Activated CD8-positive, alpha-beta memory T cell treated with anti-CD3 and anti-CD28 coated beads for 4 hours (primary cell): ENCODE measurements around the gene GIPR.
"Not testable (repeated sequence)": the region's sequence is repeated elsewhere in the genome, so short reads cannot be mapped to it uniquely, and the experiment has no call there.

ENCODE experiments used
- DNase-seq, 2 donors: peaks; one replicate each; pipeline ENCODE4 v3.0.0-alpha.2; 2020; ENCODE audit warnings: low read depth in 2 of 2

Gene GIPR, protein sequence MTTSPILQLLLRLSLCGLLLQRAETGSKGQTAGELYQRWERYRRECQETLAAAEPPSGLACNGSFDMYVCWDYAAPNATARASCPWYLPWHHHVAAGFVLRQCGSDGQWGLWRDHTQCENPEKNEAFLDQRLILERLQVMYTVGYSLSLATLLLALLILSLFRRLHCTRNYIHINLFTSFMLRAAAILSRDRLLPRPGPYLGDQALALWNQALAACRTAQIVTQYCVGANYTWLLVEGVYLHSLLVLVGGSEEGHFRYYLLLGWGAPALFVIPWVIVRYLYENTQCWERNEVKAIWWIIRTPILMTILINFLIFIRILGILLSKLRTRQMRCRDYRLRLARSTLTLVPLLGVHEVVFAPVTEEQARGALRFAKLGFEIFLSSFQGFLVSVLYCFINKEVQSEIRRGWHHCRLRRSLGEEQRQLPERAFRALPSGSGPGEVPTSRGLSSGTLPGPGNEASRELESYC

DNA sequence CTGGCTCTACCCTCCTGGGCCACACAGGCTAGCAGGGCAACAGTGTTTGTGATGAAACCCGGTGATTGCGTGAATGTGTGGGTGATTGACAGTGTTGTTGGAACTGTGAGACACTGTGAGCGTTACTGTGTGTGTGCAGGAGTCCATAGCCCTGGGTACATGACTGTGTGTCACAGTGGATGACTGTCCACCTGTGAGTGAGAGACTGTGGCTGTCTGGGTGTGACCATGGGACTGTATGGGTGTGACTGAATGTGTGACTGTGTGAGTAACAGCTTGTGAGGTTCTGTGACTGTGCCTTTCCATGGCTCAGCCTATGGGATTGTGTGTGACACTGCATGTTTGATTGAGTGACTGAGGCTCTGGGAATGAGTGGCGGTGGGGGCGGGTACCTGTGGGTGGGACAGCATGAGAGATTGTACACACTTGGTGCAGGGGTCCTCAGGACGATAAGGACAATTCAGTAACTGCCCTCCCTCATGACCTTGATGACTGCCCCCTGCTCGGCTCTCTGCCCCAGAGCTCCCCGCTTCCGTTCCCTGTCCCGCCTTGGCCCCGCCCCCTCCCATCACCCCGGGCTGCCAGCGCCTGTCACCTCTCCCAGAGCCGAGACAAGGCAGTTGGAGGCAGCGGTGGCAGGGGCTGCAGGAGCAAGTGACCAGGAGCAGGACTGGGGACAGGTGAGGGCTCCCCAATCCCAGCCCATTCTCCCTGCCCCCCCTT, at the start of gene GIPR:
Gene GIPR, plus strand, starts transcription at position 602 of the 722 bp plus-strand sequence. CDS start 1,300 bp downstream, outside the sequence.
- peak; percentile 30 to 36 for DNase-seq

DNA sequence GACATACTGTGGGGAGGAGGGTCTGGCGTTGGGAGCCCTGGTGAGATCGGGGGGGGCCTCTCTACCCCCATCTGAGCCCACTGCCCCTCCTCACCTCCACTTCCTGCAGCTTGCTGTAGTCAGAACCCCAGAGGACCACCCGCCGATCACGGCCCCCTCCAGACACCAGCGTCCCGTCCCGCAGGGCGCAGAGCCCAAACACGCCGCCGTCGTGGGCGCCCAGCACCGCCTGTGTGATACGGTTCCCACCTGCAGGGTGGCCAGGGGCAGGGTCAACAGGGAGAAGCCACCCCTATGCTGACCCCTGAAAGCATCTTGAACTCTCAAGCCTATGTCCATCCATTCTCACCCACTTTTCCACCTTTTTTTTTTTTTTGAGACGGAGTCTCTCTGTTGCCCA, 46.6 kb upstream of the GIPR start:
- no peak for DNase-seq

DNA sequence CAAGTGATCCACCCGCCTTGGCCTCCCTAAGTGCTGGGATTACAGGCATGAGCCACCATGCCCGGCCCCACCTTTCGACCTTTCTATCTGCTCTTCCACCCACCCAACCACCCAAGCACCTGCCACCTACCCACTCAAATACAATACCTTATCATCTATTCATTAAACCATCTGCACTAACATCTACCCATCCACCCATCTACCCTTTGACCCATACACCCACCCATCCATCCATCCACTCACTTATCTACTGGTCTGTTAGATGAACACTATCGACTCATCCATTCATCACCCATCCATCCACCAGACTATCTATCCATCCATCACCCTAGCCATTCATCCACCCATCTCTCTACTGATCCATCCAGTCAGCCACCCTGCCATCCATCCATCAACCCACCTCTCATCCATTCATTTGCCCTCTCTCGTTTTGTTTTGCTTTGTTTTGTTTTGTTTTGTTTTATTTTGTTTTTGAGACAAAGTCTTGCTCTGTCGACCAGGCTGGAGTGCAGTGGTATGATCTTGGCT, 46.0 kb upstream of the GIPR start:
- no peak for DNase-seq

DNA sequence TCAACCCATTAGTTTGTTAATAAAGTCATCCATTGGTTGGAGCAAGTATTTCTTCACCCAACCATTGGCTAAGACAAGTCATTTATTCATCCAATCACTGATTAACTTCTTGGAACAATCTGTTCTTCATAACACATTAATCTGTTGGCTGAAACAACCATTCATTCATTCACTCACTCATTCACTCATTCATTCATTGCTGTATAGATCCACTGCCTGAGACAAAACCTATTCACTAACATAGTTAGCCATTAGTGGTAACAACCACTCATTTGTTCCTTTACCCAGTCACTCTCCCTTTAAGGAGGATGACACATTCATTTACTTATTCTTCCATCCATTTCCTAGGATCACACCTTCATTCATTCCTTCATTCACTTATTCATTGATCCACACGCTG, 44.0 kb upstream of the GIPR start:
- DNase-seq, result no peak

DNA sequence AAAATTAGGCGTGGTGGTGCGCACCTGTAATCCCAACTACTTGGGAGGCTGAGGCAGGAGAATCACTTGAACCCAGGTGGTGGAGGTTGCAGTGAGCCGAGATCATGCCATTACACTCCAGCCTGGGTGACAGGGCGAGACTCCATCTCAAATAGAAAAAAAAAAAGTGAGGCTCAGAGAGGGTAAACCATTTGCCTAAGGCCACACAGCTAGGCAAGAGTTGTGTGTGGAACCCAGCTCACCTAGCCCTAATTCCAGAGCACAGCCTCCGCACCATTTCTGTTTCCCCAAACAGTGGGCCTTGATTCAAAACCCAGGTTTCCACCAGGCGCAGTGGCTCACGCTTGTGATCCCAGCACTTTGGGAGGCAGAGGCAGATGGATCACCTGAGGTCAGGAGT, 39.8 kb upstream of the GIPR start:
- DNase-seq, result not testable (repeated sequence)

DNA sequence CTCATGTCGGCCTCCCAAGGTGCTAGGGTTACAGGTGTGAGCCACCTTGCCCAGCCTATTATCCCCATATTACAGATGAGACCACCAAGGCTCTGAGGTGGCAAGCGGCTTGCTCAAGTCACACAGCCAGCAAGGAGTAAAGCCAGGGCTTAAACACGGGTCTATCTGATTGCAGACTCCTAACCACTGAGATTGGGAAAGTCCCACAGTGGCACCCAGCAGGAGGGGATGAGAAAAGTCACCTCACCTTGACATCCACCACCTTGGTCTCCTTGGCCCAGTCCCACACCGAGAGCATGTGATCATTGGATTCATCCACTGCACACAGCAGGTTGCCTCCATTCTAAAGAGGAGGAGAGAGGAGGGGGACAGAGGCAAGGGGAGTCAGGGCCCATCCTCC, 38.3 kb upstream of the GIPR start:
- DNase-seq, result no peak

DNA sequence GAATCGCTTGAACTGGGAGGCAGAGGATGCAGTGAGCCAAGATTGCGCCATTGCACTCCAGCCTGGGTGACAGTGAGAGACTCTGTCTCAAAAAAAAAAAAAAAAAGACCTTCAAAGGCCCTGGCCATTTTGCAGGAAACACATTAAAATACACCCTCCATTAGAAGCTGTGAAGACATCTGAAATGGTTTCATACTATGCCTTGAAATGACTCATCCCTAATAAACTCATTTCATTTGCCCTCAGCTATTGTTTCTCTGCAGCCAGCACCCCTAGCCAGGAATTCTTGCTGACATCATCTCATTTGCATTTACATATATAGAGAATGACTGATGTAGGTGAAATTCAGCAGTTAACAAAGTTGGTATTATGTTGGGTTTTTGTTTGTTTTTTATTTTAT, 37.6 kb upstream of the GIPR start:
- no peak for DNase-seq

DNA sequence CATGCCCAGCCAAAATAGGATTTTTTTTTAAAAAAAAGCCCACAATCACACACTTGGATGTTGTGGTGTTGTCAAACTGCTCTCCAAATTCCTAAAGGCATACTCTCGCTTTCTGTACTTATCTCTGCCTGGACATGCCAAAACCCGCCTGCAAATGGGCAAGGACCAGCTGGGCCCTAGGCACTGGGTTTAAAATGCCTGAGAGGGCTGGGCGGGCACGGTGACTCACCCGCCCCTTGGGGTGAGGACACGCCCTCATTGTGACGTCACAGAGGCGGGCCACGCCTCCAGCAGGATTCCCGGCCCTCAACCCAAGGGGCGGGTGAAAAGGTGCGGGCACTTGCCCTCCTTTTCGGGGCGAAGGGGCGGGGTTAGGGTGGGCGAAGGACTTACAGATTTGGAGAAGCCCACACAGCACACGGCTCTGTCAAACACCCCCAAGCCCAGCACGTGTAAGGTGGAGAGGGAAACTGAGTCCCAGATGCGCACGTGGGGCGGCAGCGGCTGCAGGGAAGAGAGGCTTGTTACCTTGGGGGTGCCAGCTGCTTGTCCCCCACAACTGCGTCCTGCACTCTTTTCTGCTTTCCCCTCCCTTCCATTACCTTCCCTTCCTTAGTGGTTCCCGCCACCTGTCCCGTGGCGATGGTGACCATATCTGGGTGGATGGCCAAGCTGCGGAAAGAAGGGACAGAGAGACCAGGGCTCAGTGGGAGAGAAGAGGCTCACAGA, 35.4 kb upstream of the GIPR start:
- DNase-seq, result no peak

DNA sequence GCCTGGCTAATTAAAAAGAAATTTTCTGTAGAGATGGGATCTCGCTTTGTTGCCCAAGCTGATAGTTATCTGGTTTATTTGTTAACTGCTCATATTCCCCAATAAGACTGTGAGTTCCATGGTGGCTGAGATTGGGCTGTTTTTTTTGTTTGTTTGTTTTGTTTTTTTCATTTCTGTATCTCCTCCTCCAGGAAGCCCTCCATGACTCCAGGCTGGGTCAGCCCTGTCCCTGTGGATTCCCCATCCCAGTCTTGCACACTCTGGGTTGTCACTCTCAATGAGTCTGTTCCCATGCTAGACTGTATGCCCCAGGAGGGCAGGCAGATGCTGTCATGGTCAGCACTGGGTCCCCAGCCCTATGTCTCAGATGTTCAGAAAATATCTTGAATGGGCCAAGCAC, 31.7 kb upstream of the GIPR start:
- no peak for DNase-seq

DNA sequence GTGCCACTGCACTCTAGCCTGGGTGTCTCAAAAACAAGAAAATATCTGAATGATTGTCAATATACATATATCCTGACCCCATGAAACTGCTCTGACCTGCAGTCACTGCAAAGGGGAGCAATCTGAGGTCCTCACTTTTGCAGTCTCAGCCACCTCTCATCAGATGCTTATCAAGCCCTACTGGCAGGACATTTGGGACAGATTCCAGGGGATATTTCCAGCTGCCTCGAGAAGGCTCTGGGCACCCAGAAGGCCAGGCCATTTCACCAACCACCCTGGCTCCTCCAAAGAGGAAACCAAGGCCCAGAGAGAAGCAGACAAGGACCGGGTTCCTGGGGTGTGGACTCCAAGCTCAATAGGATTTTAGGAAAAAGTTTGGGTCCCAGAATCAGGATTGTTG, 31.1 kb upstream of the GIPR start:
- no peak for DNase-seq

DNA sequence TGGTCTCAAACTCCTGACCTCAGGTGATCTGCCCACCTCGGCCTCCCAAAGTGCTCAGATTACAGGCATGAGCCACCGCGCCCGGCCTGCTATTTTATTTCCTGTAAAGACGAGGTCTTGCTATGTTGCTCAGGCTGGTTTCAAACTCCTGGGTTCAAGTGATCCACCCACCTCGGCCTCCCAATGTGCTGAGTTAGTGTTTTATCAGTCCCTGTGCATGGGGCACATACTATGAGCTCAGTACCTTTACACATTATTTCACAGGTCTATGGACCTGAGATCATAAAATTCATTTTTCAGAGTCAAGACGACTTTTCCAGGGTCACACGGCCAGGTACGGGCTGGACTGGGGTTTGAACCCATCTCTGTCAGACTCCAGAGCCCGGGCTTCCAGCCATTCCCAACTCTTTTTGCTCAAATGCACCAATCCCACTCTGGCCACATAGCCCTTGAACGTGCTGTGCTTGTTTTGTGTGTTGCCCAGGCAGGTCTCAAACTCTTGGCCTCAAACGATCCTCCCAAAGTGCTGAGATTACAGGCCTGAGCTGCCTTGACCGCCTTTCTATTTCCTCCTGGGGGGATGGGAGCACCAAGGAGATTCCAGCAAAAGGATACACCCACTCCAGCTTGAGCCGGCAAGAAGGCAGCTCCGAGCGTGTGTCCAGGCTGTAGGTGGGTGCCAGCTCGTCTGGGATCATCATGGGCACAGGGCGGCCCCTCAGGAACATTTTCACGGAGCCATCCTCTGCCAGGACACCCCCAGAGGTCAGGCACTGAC, 29.9 kb upstream of the GIPR start:
- no peak for DNase-seq

DNA sequence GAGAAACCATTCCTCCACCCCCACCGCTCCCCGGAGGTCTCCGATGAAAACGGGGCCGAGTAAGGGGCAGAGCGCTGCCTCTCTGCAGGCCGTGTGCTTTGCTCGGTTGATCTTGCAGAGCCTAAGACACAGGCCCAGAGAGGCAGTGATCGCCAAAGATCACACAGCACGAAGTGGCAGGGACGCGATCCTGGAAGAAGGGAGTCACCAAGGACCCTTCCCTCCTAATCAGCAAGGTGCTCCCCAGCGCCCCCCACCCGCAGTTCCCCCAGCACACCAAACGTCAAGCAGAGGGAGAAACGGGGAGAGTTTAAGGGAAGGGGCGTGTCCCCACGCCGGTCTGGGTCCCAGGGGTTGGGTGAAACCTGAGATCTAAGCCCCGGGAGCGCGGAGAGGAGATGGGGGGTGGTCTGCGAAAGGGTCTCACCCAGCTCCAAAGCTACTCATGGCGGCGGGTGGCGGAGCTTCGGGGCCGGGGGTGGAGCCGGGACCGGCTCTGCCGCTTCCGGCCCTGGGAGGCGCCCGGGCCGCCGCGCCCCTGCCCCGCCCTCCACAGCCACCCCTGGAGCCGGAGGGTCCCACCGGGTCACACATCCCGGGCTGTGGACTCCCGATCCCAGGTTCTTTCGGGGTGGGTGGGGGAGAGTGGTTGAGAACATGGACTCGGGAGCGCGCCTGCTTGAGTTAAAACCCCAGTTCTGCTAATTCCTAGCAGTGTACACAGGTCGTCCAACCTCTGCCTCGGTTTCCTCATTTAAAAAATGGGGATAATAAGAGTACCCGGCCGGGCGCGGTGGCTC, 28.9 kb upstream of the GIPR start, which contains the start of gene EML2:
Gene EML2, minus strand, starts transcription at position 468 of the 800 bp plus-strand sequence. Its CDS starts 21 bp downstream, at position 447.
- DNase-seq, result peak; percentile 13 to 18

DNA sequence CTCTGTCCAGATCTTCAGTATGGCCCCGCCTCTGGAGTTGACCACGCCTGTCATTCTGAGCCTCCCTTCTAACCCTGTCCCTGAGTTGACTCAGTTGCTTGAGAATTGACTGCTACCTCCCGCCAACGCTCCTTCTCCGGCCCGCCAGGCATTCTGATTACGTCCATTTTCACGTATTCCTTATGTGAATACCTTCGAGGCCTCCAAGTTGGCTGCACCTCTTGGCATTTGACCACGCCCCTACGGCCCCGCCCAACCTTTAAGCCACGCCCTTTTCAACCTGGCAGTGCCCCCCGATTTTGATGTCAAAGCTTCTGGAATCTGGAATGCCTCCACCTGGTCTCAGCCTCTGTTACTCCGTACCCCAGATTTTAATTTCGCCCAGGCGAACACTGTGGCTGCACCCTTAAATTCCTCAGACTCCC, 27.2 kb upstream of the GIPR start:
- no peak for DNase-seq

DNA sequence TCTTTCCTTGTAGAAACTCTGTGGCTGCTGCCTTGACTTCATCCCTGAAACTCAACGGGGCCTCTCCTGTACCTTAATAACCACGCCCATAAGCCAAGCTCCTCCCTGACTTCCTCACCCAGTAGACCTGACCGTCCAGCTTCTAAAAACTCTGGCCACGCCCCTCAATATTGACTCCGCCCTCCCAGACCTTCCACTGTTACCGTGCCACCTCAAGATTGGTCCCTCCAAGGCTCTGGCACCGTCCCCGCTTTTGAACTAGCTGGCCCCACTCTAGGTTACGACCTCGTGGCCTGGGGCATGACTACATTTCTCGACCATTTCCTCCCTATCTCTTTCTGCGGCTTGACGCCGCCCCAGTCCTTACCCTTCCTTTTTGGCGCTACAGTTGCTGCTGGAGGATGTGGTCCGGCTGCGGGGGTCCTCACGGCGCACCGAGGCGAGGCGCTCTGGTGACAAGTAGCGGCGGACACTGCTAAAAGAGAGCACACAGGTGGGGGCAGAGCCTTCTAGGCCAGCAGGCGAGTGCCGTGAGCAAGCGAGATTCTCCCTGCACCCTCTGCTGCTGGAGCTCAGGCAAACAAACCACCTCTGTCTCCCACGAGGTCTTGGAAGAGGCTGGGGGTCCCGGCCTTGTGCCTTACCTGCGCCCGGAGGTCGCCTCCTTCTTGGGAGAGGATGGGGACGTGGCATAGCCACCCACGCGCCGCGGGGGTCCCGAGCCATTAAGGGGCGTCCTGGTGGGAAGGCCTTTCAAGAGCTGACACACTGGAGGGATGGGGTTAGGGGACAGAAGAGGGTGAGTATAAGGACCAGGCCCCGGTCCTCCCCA, 26.5 kb upstream of the GIPR start:
- DNase-seq, result peak; percentile 31 to 32

DNA sequence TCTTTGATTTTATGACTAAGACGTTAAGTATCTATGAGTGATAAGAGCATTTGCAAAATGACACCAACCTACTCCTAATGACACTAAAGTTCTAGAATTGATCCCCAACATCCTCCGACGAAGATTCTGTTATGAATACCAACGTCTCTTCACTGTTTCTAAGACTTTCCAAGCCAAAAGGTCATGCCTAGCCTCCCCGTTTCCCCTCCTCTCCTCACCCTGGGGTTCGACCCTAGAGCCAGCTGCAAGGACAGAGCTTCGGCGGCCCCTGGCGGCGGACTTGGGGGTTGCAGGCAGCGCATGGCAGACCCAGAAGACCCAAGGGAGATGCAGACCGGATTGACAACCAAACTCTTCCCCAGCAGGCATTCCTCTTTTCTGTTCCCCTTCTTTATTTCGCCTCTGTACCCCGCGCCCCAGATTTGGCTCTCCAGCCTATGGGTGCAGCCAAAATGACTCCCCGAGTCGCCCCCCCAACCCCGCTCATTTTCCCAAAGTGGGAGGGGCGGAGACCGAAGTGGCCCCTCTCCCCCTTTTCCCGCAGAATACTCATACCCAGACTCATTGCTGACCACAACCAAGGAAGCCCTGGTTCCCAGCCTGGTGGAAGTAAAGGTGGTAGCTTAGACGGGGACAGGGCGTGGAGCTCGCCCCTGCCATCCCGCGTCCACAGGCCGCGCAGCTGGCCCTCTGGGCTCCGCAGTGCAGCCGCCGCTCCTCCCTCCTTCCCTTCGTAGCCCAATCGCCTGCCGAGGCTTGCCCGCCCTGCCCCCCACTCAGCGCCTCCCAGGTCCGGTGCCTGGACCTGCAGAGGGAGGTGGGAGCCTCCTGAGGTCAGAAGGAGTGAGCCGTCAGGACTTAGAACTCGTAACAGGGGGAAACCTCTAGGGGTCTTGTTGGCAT, 24.7 kb upstream of the GIPR start:
- peak; percentile 80 to 83 for DNase-seq

DNA sequence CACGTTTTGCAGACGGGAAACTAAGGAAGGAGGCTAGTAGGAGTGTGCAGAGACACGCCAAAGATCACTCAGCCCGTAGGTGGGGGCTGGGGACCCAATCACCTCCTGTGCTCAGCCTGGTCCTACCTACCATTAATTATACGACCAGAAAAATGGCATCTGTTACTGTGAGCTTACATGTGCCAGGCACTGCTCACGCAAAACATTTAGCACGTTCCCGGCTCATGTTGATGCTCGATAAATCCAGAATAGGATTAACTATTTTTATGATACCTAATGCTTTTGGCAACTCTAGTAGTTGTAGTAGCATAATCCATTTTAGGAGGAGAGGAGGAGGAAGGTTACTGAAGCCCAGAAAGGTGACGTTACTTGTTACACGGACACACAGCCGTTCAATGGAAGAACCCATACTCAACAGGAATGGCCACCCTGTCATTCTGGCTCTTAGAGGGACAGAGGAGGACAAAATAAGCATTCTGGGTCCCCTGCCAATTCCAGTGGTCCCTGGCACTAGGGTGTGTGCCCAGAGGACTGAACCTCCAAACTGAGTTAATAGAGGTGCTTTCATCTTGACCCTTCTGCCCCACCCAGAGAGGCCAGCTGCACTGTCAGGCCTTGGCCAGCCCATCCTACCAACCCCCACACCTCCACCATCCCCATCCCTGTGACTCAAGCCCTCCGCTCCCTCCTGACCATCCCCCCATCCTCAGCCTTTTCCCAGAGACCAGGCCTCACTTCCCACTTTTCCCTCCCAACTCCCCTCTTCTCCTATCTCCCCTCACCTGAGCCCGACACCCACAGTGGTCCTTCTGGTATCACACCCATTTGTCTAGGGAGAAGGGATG, 23.9 kb upstream of the GIPR start:
- no peak for DNase-seq

DNA sequence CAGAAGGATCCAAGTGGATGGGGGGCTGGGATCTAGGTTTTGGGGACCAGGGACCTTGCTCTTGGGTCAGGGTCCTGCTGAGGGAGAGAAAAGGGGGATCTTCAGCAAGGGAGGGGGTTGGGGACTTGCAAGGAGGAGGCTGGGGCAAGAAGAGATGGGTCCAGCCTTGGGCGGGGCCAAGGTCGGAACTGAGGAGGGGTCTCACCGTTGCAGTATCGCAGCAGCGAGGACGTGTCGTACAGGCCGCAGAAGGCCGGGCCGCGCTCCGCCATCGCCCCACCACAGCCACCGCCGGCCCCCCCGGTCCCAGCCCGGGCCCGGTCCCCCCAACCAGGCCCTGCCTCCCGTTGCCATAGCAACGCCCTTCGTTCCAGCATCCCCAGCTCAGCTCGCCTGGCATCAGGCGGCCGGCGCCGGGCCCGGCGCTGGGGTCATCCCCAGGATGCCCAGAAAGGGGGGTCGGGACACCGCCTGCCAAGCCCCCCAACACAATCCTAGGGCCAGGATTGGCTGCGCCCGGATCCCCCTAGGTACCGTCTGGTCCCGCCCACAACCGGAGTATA, 22.9 kb upstream of the GIPR start:
- DNase-seq, result no peak
